OCI-LY1 (cell line): ENCODE measurements around the gene ITGA5.

Experiments
- CTCF ChIP-seq: fragments of 200-600 bp; sonication (generic), shearing (Covaris generic); IDR thresholded peaks from 2 replicates; pipeline ENCODE4 v1.5.1; 2017; ENCODE audit warnings: mild to moderate bottlenecking, antibody characterized with exemption, low read length, moderate library complexity, mixed read lengths
- EZH2 ChIP-seq: fragments of 200-600 bp; sonication (generic), shearing (Covaris generic); IDR thresholded peaks from 2 replicates; pipeline ENCODE4 v1.8.0; 2017; ENCODE audit warnings: borderline replicate concordance, mixed run types, mild to moderate bottlenecking, antibody characterized with exemption, low read length, moderate library complexity, mixed read lengths

- TF ChIP-seq CTCF (no peak), EZH2 (no peak)
Observed at GRCh38 chr12:54390176-54390667, 28.8 kb downstream of the ITGA5 start.
